OCI-LY7 (cell line): Measurements from ENCODE around the gene ST6GALNAC2.

Experiments used
- CTCF ChIP-seq: fragments of 200-600 bp; sonication (generic); conservative IDR thresholded peaks from 2 replicates; pipeline ENCODE4 v1.5.1; 2014; ENCODE audit warnings: mild to moderate bottlenecking, antibody characterized with exemption, low read length, moderate library complexity, mixed read lengths
- EZH2phosphoT487 ChIP-seq: fragments of 200-600 bp; sonication (generic); IDR thresholded peaks from 2 replicates; pipeline ENCODE4 v1.6.1; 2018; ENCODE audit warnings: low read depth, borderline replicate concordance, mild to moderate bottlenecking, mixed run types, antibody characterized with exemption, low read length, moderate library complexity, mixed read lengths

GRCh38 chr17:76612465-76612864 lies 26.8 kb upstream of the ST6GALNAC2 start:
- TF ChIP-seq CTCF: no peak
- TF ChIP-seq EZH2phosphoT487: no peak
